ENCODE results near the gene A4GALT.
"Not testable (repeated sequence)": the region's sequence is repeated elsewhere in the genome, so short reads cannot be mapped to it uniquely, and the experiment has no call there.

Gene A4GALT

GRCh38 chr22:42682113-42682851 is 38.4 kb downstream of the A4GALT start:
- no peaks in the 10 kb centered on the region for H3K36me3 ChIP-seq (ENCODE audit: control insufficient read depth in 2 of 2, insufficient read depth in 2 of 2, low read length in 2 of 2)
- peak overlapping the region; percentile 94 for H3K27ac ChIP-seq (ENCODE audit: low read length)
- H3K27me3 ChIP-seq (ENCODE audit: control insufficient read depth in 1 of 2, insufficient read depth in 2 of 2, low read length in 2 of 2) = no peaks in the 10 kb centered on the region
- no peaks in the 10 kb centered on the region for H3K9me3 ChIP-seq (ENCODE audit: control insufficient read depth in 2 of 2, low read length in 2 of 2)
- H3K4me3 ChIP-seq (ENCODE audit: low read length in 2 of 2) = no peak overlapping the region
- peaks cover 67% of the 10 kb centered on the region for H3K4me1 ChIP-seq (ENCODE audit: control insufficient read depth, insufficient read depth, low read length)
- peak overlapping the region in 1 of 2 donors; percentile 8 for H3K9ac ChIP-seq (ENCODE audit: low read length in 2 of 2)

DNA sequence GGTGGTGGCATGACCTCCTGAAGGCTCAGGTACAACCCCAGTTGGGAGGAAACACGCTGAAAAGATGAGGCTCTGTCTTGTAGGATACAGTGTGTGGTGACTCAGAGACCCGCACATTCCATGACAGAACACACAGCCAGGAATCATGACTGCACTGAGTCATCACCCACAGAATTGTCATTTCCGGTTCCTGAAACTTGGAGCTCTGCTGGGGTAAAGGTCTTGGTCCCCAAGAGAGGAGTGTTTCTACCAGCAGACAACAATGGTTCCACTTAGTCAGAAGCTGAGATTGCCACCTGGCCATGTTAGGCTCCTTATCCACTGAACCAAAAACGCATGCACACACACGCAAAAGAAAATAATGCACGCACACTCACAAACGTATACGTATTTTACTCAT is 40.0 kb downstream of the A4GALT start:
- Histone ChIP-seq H3K4me1 (ENCODE audit: control insufficient read depth, insufficient read depth, low read length) (peaks cover 55% of the 10 kb centered on the region), H3K27me3 (ENCODE audit: control insufficient read depth in 1 of 2, insufficient read depth in 2 of 2, low read length in 2 of 2) (no peaks in the 10 kb centered on the region), H3K36me3 (ENCODE audit: control insufficient read depth in 2 of 2, insufficient read depth in 2 of 2, low read length in 2 of 2) (no peaks in the 10 kb centered on the region), H3K9me3 (ENCODE audit: control insufficient read depth in 2 of 2, low read length in 2 of 2) (no peaks in the 10 kb centered on the region), H3K9ac (ENCODE audit: low read length in 2 of 2) (no peak overlapping the region), H3K27ac (ENCODE audit: low read length) (peak overlapping the region; percentile 6), H3K4me3 (ENCODE audit: low read length in 2 of 2) (no peak overlapping the region)

DNA sequence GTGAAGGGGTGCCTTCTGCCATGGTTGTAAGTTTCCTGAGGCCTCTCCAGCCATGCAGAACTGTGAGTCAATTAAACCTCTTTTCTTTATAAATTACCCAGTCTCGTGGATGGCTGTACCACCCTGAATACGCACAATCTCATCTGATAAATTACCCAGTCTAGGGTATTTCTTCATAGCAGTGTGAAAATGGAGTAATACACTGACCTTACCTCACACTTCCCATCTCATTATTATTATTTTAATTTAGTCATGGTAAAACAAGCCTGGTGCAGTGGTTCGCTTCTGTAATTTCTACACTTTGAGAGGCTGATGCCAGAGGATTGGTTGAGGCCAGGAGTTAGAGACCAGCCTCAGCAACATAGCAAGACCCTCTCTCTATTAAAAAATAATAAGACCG is 41.0 kb downstream of the A4GALT start:
- no peak overlapping the region for H3K4me3 ChIP-seq (ENCODE audit: low read length in 2 of 2)
- no peak overlapping the region for H3K27ac ChIP-seq (ENCODE audit: low read length)
- H3K36me3 ChIP-seq (ENCODE audit: control insufficient read depth in 2 of 2, insufficient read depth in 2 of 2, low read length in 2 of 2) = no peaks in the 10 kb centered on the region
- H3K9ac ChIP-seq (ENCODE audit: low read length in 2 of 2) = no peak overlapping the region
- H3K9me3 ChIP-seq (ENCODE audit: control insufficient read depth in 2 of 2, low read length in 2 of 2) = no peaks in the 10 kb centered on the region
- no peaks in the 10 kb centered on the region for H3K27me3 ChIP-seq (ENCODE audit: control insufficient read depth in 1 of 2, insufficient read depth in 2 of 2, low read length in 2 of 2)
- peaks cover 45% of the 10 kb centered on the region for H3K4me1 ChIP-seq (ENCODE audit: control insufficient read depth, insufficient read depth, low read length)

DNA sequence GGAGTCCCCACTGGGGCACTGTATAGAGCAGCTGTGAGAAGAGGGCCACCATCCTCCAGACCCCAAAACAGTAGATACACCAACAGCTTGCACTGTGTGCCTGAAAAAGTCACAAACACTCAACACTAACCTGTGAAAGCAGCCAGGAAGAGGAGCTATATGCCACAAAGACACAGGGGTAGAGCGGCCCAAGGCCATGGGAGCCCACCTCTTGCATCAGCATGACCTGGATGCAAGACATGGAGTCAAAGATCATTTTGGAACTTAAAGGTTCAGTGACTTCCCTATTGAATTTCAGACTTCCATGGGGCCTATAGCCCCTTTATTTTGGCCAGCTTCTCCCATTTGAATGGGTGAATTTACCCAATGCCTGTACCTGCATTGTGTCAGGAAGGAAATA is 41.8 kb downstream of the A4GALT start:
- Histone ChIP-seq H3K27ac (ENCODE audit: low read length) (no peak overlapping the region), H3K4me3 (ENCODE audit: low read length in 2 of 2) (no peak overlapping the region), H3K9ac (ENCODE audit: low read length in 2 of 2) (no peak overlapping the region), H3K36me3 (ENCODE audit: control insufficient read depth in 2 of 2, insufficient read depth in 2 of 2, low read length in 2 of 2) (no peaks in the 10 kb centered on the region), H3K4me1 (ENCODE audit: control insufficient read depth, insufficient read depth, low read length) (peaks cover 41% of the 10 kb centered on the region), H3K27me3 (ENCODE audit: control insufficient read depth in 1 of 2, insufficient read depth in 2 of 2, low read length in 2 of 2) (no peaks in the 10 kb centered on the region), H3K9me3 (ENCODE audit: control insufficient read depth in 2 of 2, low read length in 2 of 2) (no peaks in the 10 kb centered on the region)

DNA sequence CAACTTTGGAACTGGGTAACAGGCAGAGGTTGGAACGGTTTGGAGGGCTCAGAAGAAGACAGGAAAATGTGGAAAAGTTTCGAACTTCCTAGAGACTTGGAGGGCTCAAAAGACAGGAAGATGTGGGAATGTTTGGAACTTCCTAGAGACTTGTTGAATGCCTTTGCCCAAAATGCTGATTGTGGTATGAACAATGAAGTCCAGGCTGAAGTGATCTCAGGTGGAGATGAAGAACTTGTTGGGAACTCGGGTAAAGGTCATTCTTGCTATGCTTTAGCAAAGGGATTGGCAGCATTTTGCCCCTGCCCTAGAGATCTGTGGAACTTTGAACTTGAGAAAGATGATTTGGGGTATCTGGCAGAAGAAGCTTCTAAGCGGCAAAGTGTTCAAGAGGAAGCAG is 42.7 kb downstream of the A4GALT start:
- not testable (repeated sequence) for H3K36me3 ChIP-seq (ENCODE audit: control insufficient read depth in 2 of 2, insufficient read depth in 2 of 2, low read length in 2 of 2); H3K27me3 ChIP-seq (ENCODE audit: control insufficient read depth in 1 of 2, insufficient read depth in 2 of 2, low read length in 2 of 2); H3K9me3 ChIP-seq (ENCODE audit: control insufficient read depth in 2 of 2, low read length in 2 of 2); H3K27ac ChIP-seq (ENCODE audit: low read length); H3K4me3 ChIP-seq (ENCODE audit: low read length in 2 of 2); H3K9ac ChIP-seq (ENCODE audit: low read length in 2 of 2)
- peaks cover 35% of the 10 kb centered on the region for H3K4me1 ChIP-seq (ENCODE audit: control insufficient read depth, insufficient read depth, low read length)

DNA sequence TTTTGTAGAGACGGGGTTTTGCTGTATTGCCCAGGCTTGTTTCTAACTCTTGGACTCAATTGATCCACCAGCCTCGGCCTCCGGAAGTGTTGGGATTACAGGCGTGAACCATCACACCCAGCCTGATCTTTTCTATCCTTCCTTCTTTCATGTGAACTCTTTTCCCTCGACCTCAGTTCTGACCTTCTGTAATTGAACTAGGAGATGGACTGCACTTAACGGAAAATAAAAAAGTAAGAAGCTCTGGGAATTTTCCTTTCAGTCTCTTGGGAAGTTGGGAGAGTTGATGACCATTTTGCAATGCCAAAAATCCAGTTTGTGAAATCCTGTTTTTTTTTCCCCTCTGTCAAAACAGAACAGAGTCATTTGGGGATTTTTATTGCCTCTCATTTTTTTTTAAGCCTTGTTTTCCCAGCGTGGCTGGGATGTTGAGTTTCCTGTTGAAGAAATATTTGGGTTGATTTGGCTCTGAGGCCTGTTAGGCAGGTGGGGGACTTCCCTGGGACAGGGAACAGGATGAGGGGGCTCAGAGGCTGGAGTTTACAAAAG is 44.5 kb downstream of the A4GALT start:
- H3K4me3 ChIP-seq (ENCODE audit: low read length in 2 of 2) = no peak overlapping the region
- peaks cover 23% of the 10 kb centered on the region for H3K4me1 ChIP-seq (ENCODE audit: control insufficient read depth, insufficient read depth, low read length)
- H3K27me3 ChIP-seq (ENCODE audit: control insufficient read depth in 1 of 2, insufficient read depth in 2 of 2, low read length in 2 of 2) = no peaks in the 10 kb centered on the region
- H3K27ac ChIP-seq (ENCODE audit: low read length) = no peak overlapping the region
- no peaks in the 10 kb centered on the region for H3K36me3 ChIP-seq (ENCODE audit: control insufficient read depth in 2 of 2, insufficient read depth in 2 of 2, low read length in 2 of 2)
- no peaks in the 10 kb centered on the region for H3K9me3 ChIP-seq (ENCODE audit: control insufficient read depth in 2 of 2, low read length in 2 of 2)
- H3K9ac ChIP-seq (ENCODE audit: low read length in 2 of 2) = peak overlapping the region in 1 of 2 donors; percentile 40

- H3K36me3 ChIP-seq (ENCODE audit: control insufficient read depth in 2 of 2, insufficient read depth in 2 of 2, low read length in 2 of 2) = no peaks in the 10 kb centered on the region
- H3K9me3 ChIP-seq (ENCODE audit: control insufficient read depth in 2 of 2, low read length in 2 of 2) = no peaks in the 10 kb centered on the region
- no peaks in the 10 kb centered on the region for H3K27me3 ChIP-seq (ENCODE audit: control insufficient read depth in 1 of 2, insufficient read depth in 2 of 2, low read length in 2 of 2)
- H3K9ac ChIP-seq (ENCODE audit: low read length in 2 of 2) = no peak overlapping the region
- no peak overlapping the region for H3K4me3 ChIP-seq (ENCODE audit: low read length in 2 of 2)
- peaks cover 15% of the 10 kb centered on the region for H3K4me1 ChIP-seq (ENCODE audit: control insufficient read depth, insufficient read depth, low read length)
- H3K27ac ChIP-seq (ENCODE audit: low read length) = peak overlapping the region; percentile 37
Measured at GRCh38 chr22:42673898-42674401, 46.7 kb downstream of the A4GALT start.

DNA sequence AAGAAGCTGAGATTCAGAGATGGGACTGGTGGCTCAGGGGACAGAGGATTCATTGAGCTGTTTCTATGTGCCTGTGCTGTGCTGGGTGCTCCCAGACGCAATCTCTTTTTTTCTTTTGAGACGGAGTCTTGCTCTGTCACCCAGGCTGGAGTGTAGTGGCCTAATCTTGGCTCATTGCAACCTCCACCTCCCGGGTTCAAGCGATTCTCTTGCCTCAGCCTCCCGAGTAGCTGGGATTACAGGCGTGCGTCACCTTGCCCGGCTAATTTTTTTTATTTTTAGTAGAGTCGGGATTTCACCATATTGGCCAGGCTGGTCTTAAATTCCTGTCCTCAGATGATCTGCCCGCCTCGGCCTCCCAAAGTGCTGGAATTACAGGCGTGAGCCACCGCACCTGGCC is 47.6 kb downstream of the A4GALT start:
- not testable (repeated sequence) for H3K4me3 ChIP-seq (ENCODE audit: low read length in 2 of 2); H3K9ac ChIP-seq (ENCODE audit: low read length in 2 of 2); H3K9me3 ChIP-seq (ENCODE audit: control insufficient read depth in 2 of 2, low read length in 2 of 2); H3K36me3 ChIP-seq (ENCODE audit: control insufficient read depth in 2 of 2, insufficient read depth in 2 of 2, low read length in 2 of 2); H3K27ac ChIP-seq (ENCODE audit: low read length); H3K27me3 ChIP-seq (ENCODE audit: control insufficient read depth in 1 of 2, insufficient read depth in 2 of 2, low read length in 2 of 2)
- H3K4me1 ChIP-seq (ENCODE audit: control insufficient read depth, insufficient read depth, low read length) = peaks cover 15% of the 10 kb centered on the region

- Histone ChIP-seq H3K27ac (ENCODE audit: low read length) (no peak overlapping the region), H3K36me3 (ENCODE audit: control insufficient read depth in 2 of 2, insufficient read depth in 2 of 2, low read length in 2 of 2) (no peaks in the 10 kb centered on the region), H3K4me3 (ENCODE audit: low read length in 2 of 2) (no peak overlapping the region), H3K9me3 (ENCODE audit: control insufficient read depth in 2 of 2, low read length in 2 of 2) (no peaks in the 10 kb centered on the region), H3K4me1 (ENCODE audit: control insufficient read depth, insufficient read depth, low read length) (peaks cover 7% of the 10 kb centered on the region), H3K9ac (ENCODE audit: low read length in 2 of 2) (no peak overlapping the region), H3K27me3 (ENCODE audit: control insufficient read depth in 1 of 2, insufficient read depth in 2 of 2, low read length in 2 of 2) (no peaks in the 10 kb centered on the region)
Measured at GRCh38 chr22:42670921-42671709, 49.6 kb downstream of the A4GALT start.

- no peaks in the 10 kb centered on the region for H3K36me3 ChIP-seq (ENCODE audit: control insufficient read depth in 2 of 2, insufficient read depth in 2 of 2, low read length in 2 of 2)
- H3K27me3 ChIP-seq (ENCODE audit: control insufficient read depth in 1 of 2, insufficient read depth in 2 of 2, low read length in 2 of 2) = no peaks in the 10 kb centered on the region
- H3K27ac ChIP-seq (ENCODE audit: low read length) = no peak overlapping the region
- no peak overlapping the region for H3K9ac ChIP-seq (ENCODE audit: low read length in 2 of 2)
- peaks cover 11% of the 10 kb centered on the region for H3K4me1 ChIP-seq (ENCODE audit: control insufficient read depth, insufficient read depth, low read length)
- no peaks in the 10 kb centered on the region for H3K9me3 ChIP-seq (ENCODE audit: control insufficient read depth in 2 of 2, low read length in 2 of 2)
- H3K4me3 ChIP-seq (ENCODE audit: low read length in 2 of 2) = no peak overlapping the region
Measured at GRCh38 chr22:42670046-42670445, 50.6 kb downstream of the A4GALT start.

All from stomach smooth muscle (tissue), 2 donors.